Mesenchymal stem cell (in vitro differentiated cells and primary cell): ENCODE results near the gene DDX47.
A peak's percentile ranks its signal among the peaks of the same experiment; 100 is the strongest.

ENCODE experiments used
- DNase-seq: peaks from one replicate; pipeline ENCODE4 v3.0.0-alpha.2; 2013
- H2AFZ ChIP-seq: one replicate; pipeline ENCODE4 v1.6.1; 2013; ENCODE audit warnings: low read depth, mild to moderate bottlenecking, control low read depth, inconsistent platforms, low read length, moderate library complexity
- H2AK5ac ChIP-seq: 2 replicates; pipeline ENCODE4 v1.6.1; 2013; ENCODE audit warnings: low read length, moderate library complexity, mild to moderate bottlenecking, inconsistent platforms; ENCODE audit not compliant: severe bottlenecking
- H2BK120ac ChIP-seq: one replicate; pipeline ENCODE4 v1.6.1; 2013; ENCODE audit warnings: low read depth, mild to moderate bottlenecking, inconsistent platforms, low read length, moderate library complexity
- H2BK12ac ChIP-seq, 2 experiments: one replicate each; pipeline ENCODE4 v1.6.1; 2013; ENCODE audit warnings: inconsistent platforms in 2 of 2, low read length in 2 of 2, mild to moderate bottlenecking in 2 of 2, moderate library complexity in 2 of 2, control low read depth in 1 of 2
- H2BK15ac ChIP-seq: one replicate; pipeline ENCODE4 v1.6.1; 2013; ENCODE audit warnings: mild to moderate bottlenecking, low read depth, inconsistent platforms; ENCODE audit not compliant: poor library complexity, severe bottlenecking
- H2BK5ac ChIP-seq: 2 replicates; pipeline ENCODE4 v1.6.1; 2013; ENCODE audit warnings: low read depth, mild to moderate bottlenecking, low read length, control low read depth, inconsistent platforms; ENCODE audit not compliant: poor library complexity, severe bottlenecking
- H3K14ac ChIP-seq, 2 experiments: one replicate each; pipeline ENCODE4 v1.6.1; 2013; ENCODE audit warnings: inconsistent platforms in 2 of 2, low read length in 2 of 2, control low read depth in 1 of 2, mild to moderate bottlenecking in 1 of 2, moderate library complexity in 1 of 2
- H3K18ac ChIP-seq, 2 experiments: one replicate each; pipeline ENCODE4 v1.6.1; 2013; ENCODE audit warnings: inconsistent platforms in 2 of 2, low read length in 2 of 2, control low read depth in 1 of 2, low read depth in 1 of 2, mild to moderate bottlenecking in 1 of 2
- H3K23ac ChIP-seq, 2 experiments: one replicate each; pipeline ENCODE4 v1.6.1; 2013; ENCODE audit warnings: inconsistent platforms in 2 of 2, low read length in 2 of 2, mild to moderate bottlenecking in 2 of 2, moderate library complexity in 2 of 2, control low read depth in 1 of 2
- H3K27ac ChIP-seq: 2 replicates; pipeline ENCODE4 v1.5.1; 2013; ENCODE audit warnings: mild to moderate bottlenecking, moderate library complexity, low read length, control low read depth, inconsistent platforms; ENCODE audit not compliant: poor library complexity, severe bottlenecking
- H3K27me3 ChIP-seq, 2 experiments: 2 replicates each; pipeline versions ENCODE4 v1.6.1 to v1.7.0; 2013; ENCODE audit warnings: low read length in 2 of 2, mild to moderate bottlenecking in 2 of 2, moderate library complexity in 2 of 2, control low read depth in 1 of 2, inconsistent platforms in 1 of 2; ENCODE audit not compliant: control insufficient read depth in 1 of 2, insufficient read depth in 1 of 2
- H3K36me3 ChIP-seq, 2 experiments: 2 replicates each; pipeline versions ENCODE4 v1.6.1 to v1.7.0; 2013; ENCODE audit warnings: low read length in 2 of 2, control low read depth in 1 of 2, inconsistent platforms in 1 of 2, low read depth in 1 of 2, mild to moderate bottlenecking in 1 of 2; ENCODE audit not compliant: insufficient read depth in 2 of 2, control insufficient read depth in 1 of 2
- H3K4ac ChIP-seq, 2 experiments: one replicate each; pipeline ENCODE4 v1.6.1; 2013; ENCODE audit warnings: inconsistent platforms in 2 of 2, low read length in 2 of 2, mild to moderate bottlenecking in 2 of 2, moderate library complexity in 2 of 2, control low read depth in 1 of 2, low read depth in 1 of 2
- H3K4me1 ChIP-seq: 2 replicates; pipeline ENCODE4 v1.6.1; 2013; ENCODE audit warnings: low read depth, low read length, control low read depth; ENCODE audit not compliant: control insufficient read depth, insufficient read depth
- H3K4me2 ChIP-seq: 2 replicates; pipeline ENCODE4 v1.6.1; 2013; ENCODE audit warnings: low read length, mild to moderate bottlenecking, inconsistent platforms; ENCODE audit not compliant: poor library complexity, severe bottlenecking
- H3K4me3 ChIP-seq, 2 experiments: 2 replicates each; pipeline versions ENCODE4 v1.5.1 to v1.7.0; 2013; ENCODE audit warnings: low read length in 2 of 2, mild to moderate bottlenecking in 2 of 2, control low read depth in 1 of 2, low read depth in 1 of 2; ENCODE audit not compliant: insufficient read depth in 1 of 2
- H3K79me1 ChIP-seq: replicated peaks from 2 replicates; pipeline ENCODE4 v1.6.1; 2013; ENCODE audit warnings: mild to moderate bottlenecking, control low read depth, low read length, inconsistent platforms; ENCODE audit not compliant: poor library complexity, severe bottlenecking
- H3K9ac ChIP-seq: 2 replicates; pipeline ENCODE4 v1.7.0; 2013; ENCODE audit warnings: mild to moderate bottlenecking, low read length, moderate library complexity
- H3K9me3 ChIP-seq: 2 replicates; pipeline ENCODE4 v1.7.0; 2013; ENCODE audit warnings: mild to moderate bottlenecking, low read length; ENCODE audit not compliant: control insufficient read depth
- H4K8ac ChIP-seq: one replicate; pipeline ENCODE4 v1.6.1; 2013; ENCODE audit warnings: inconsistent platforms, mild to moderate bottlenecking, low read length, moderate library complexity
- H4K91ac ChIP-seq: one replicate; pipeline ENCODE4 v1.6.1; 2013; ENCODE audit warnings: mild to moderate bottlenecking, low read length, inconsistent platforms
- WGBS: methylation state at CpG from one replicate; pipeline ENCODE4 v1.1.7; 2013; ENCODE audit warnings: mixed read lengths; 5-methylcytosine and 5-hydroxymethylcytosine counted together

The DDX47 gene

DNA sequence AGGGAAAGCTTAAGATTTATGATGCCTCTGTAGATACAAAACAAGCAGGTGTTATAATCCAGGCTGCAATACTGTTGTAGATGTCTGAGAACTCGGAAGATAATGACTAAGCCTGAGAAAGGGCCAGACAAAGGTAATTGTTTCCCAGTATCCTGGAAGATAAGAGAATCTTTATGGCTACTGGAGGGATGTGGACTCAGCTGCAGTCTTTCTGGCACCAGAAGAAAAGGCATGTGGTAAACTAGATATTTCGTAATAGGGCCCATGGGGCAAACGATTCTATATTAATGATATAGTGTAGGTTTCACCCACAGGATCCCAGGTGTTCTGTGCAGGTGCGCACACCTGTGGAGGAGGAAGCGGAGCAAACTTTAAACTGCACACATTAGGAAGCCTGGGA lies 36.9 kb upstream of the DDX47 start:
- Histone ChIP-seq H2BK12ac (no peak overlapping the region), H4K8ac (no peak overlapping the region), H2BK15ac (no peak overlapping the region), H3K18ac (no peak overlapping the region), H3K9me3 (no peaks in the 10 kb centered on the region), H4K91ac (no peak overlapping the region), H3K4ac (no peak overlapping the region), H3K79me1 (no peaks in the 10 kb centered on the region), H3K36me3 (no peaks in the 10 kb centered on the region), H2AFZ (no peak overlapping the region), H3K14ac (no peak overlapping the region), H2BK120ac (no peak overlapping the region), H2BK5ac (no peak overlapping the region), H3K23ac (no peak overlapping the region), H3K4me2 (no peak overlapping the region), H3K4me1 (peaks cover 4% of the 10 kb centered on the region), H3K27ac (no peak overlapping the region), H3K4me3 (no peak overlapping the region), H3K27me3 (no peaks in the 10 kb centered on the region), H3K9ac (no peak overlapping the region), H2AK5ac (no peak overlapping the region)
- 80% methylated on average over 5 of the region's 5 CpGs for WGBS
- no peak for DNase-seq

DNA sequence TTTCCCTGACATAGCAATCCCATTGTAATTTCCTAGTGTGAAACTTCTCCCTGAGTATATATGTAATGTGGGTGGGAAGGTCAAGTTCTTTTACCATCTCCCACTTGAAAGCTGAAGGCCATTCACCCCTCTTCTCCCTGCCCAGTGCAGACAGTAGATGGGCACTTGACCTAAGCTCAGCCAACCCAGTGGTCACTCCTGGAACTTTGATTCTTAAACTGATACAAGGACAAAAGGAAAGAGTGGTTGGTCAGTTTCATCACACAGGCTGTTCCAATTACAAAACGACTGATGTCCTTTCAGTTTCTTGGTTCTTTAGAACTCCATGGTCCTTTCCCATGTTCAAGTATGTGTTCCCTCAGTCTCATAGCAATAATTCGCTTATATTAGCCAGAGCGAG lies 36.1 kb upstream of the DDX47 start:
- no peak overlapping the region for H2BK5ac ChIP-seq
- H3K27me3 ChIP-seq, result no peaks in the 10 kb centered on the region
- H3K4me3 ChIP-seq, result no peak overlapping the region
- H3K27ac ChIP-seq, result no peak overlapping the region
- H2BK15ac ChIP-seq, result no peak overlapping the region
- no peak overlapping the region for H2BK12ac ChIP-seq
- H2BK120ac ChIP-seq, result no peak overlapping the region
- H3K9me3 ChIP-seq, result no peaks in the 10 kb centered on the region
- peaks cover 4% of the 10 kb centered on the region for H3K4me1 ChIP-seq
- no peak overlapping the region for H3K4me2 ChIP-seq
- H3K79me1 ChIP-seq, result no peaks in the 10 kb centered on the region
- H3K9ac ChIP-seq, result no peak overlapping the region
- H4K91ac ChIP-seq, result no peak overlapping the region
- H3K18ac ChIP-seq, result no peak overlapping the region
- peak; percentile 17 for DNase-seq
- no peak overlapping the region for H3K4ac ChIP-seq
- H3K36me3 ChIP-seq, result no peaks in the 10 kb centered on the region
- H3K14ac ChIP-seq, result no peak overlapping the region
- H2AK5ac ChIP-seq, result no peak overlapping the region
- no peak overlapping the region for H2AFZ ChIP-seq
- H3K23ac ChIP-seq, result no peak overlapping the region
- 71% methylated on average over 1 of the region's 3 CpGs for WGBS
- H4K8ac ChIP-seq, result no peak overlapping the region

DNA sequence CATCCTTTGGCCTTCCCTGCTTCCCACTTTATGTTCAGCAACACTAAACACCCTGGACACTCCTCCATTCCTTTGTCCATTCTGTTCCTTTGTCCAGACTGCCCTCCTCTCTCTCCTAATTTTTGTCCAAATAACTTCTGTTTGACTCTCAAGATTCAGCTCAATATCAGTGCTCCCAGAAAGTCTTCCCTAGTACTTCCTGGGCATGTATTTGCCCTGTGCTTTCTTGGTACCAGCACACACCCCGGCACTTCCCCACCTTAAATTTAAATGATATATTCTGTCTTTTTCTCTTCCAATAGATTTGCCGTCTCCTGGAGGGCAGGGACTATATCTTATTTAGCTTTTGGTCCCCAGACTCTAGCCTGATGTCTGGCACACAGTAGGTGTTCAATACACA lies 34.1 kb upstream of the DDX47 start:
- no peak overlapping the region for H2BK120ac ChIP-seq
- H3K9ac ChIP-seq, result peak overlapping the region; percentile 53
- no peaks in the 10 kb centered on the region for H3K79me1 ChIP-seq
- no peak overlapping the region for H3K4ac ChIP-seq
- peaks cover 4% of the 10 kb centered on the region for H3K4me1 ChIP-seq
- H2BK5ac ChIP-seq, result no peak overlapping the region
- no peaks in the 10 kb centered on the region for H3K36me3 ChIP-seq
- H3K14ac ChIP-seq, result no peak overlapping the region
- no peak overlapping the region for H2AFZ ChIP-seq
- H3K18ac ChIP-seq, result no peak overlapping the region
- DNase-seq, result no peak
- H3K27me3 ChIP-seq, result no peaks in the 10 kb centered on the region
- no peak overlapping the region for H3K23ac ChIP-seq
- H3K27ac ChIP-seq, result peak overlapping the region; percentile 59
- 100% methylated on average over 2 of the region's 2 CpGs for WGBS
- no peak overlapping the region for H3K4me2 ChIP-seq
- H3K9me3 ChIP-seq, result no peaks in the 10 kb centered on the region
- no peak overlapping the region for H3K4me3 ChIP-seq
- no peak overlapping the region for H2BK15ac ChIP-seq
- no peak overlapping the region for H4K91ac ChIP-seq
- peak overlapping the region; percentile 64 for H2AK5ac ChIP-seq
- no peak overlapping the region for H4K8ac ChIP-seq
- no peak overlapping the region for H2BK12ac ChIP-seq

DNA sequence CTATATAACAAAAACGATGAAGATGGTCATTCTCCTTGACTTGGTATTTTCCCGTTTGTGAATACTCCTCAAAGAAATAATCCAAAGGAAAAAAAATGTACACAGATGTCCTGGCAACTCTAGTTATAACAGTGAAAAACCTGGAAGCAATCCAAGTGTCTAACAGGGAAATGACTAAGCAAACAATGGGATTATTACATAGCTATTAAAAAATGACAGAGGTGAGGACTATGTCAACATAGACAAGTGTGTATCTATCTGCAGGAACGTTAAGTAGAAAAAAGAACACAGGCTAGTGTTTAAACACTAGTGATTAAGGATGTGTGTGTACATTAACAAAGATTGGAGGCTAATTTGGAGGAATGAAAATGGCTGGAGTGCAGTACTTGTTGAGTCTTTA lies 33.6 kb upstream of the DDX47 start:
- H2AK5ac ChIP-seq, result no peak overlapping the region
- H3K4me1 ChIP-seq, result peaks cover 4% of the 10 kb centered on the region
- H3K27me3 ChIP-seq, result no peaks in the 10 kb centered on the region
- no peak overlapping the region for H3K18ac ChIP-seq
- no peak overlapping the region for H2BK15ac ChIP-seq
- H3K9ac ChIP-seq, result peak overlapping the region; percentile 53
- no peak overlapping the region for H3K23ac ChIP-seq
- no peaks in the 10 kb centered on the region for H3K79me1 ChIP-seq
- H3K4me2 ChIP-seq, result no peak overlapping the region
- H3K4me3 ChIP-seq, result no peak overlapping the region
- no peaks in the 10 kb centered on the region for H3K36me3 ChIP-seq
- no peaks in the 10 kb centered on the region for H3K9me3 ChIP-seq
- H2BK120ac ChIP-seq, result no peak overlapping the region
- H4K91ac ChIP-seq, result no peak overlapping the region
- no peak overlapping the region for H2BK12ac ChIP-seq
- H2AFZ ChIP-seq, result no peak overlapping the region
- DNase-seq, result peak; percentile 81
- H3K14ac ChIP-seq, result no peak overlapping the region
- H2BK5ac ChIP-seq, result no peak overlapping the region
- H3K4ac ChIP-seq, result no peak overlapping the region
- WGBS, result 23% methylated on average over 3 of the region's 3 CpGs
- no peak overlapping the region for H4K8ac ChIP-seq
- peak overlapping the region; percentile 66 for H3K27ac ChIP-seq
